NCI-H748 (cell line): ENCODE results near the gene SYNPO2.

Source experiments
- DNase-seq: peaks from one replicate; lab custom pipeline; 2025; ENCODE audit not compliant: unreplicated experiment; lab: John Stamatoyannopoulos, UW

The SYNPO2 gene, protein sequence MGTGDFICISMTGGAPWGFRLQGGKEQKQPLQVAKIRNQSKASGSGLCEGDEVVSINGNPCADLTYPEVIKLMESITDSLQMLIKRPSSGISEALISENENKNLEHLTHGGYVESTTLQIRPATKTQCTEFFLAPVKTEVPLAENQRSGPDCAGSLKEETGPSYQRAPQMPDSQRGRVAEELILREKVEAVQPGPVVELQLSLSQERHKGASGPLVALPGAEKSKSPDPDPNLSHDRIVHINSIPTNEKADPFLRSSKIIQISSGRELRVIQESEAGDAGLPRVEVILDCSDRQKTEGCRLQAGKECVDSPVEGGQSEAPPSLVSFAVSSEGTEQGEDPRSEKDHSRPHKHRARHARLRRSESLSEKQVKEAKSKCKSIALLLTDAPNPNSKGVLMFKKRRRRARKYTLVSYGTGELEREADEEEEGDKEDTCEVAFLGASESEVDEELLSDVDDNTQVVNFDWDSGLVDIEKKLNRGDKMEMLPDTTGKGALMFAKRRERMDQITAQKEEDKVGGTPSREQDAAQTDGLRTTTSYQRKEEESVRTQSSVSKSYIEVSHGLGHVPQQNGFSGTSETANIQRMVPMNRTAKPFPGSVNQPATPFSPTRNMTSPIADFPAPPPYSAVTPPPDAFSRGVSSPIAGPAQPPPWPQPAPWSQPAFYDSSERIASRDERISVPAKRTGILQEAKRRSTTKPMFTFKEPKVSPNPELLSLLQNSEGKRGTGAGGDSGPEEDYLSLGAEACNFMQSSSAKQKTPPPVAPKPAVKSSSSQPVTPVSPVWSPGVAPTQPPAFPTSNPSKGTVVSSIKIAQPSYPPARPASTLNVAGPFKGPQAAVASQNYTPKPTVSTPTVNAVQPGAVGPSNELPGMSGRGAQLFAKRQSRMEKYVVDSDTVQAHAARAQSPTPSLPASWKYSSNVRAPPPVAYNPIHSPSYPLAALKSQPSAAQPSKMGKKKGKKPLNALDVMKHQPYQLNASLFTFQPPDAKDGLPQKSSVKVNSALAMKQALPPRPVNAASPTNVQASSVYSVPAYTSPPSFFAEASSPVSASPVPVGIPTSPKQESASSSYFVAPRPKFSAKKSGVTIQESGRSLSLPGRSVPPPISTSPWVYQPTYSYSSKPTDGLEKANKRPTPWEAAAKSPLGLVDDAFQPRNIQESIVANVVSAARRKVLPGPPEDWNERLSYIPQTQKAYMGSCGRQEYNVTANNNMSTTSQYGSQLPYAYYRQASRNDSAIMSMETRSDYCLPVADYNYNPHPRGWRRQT

DNA sequence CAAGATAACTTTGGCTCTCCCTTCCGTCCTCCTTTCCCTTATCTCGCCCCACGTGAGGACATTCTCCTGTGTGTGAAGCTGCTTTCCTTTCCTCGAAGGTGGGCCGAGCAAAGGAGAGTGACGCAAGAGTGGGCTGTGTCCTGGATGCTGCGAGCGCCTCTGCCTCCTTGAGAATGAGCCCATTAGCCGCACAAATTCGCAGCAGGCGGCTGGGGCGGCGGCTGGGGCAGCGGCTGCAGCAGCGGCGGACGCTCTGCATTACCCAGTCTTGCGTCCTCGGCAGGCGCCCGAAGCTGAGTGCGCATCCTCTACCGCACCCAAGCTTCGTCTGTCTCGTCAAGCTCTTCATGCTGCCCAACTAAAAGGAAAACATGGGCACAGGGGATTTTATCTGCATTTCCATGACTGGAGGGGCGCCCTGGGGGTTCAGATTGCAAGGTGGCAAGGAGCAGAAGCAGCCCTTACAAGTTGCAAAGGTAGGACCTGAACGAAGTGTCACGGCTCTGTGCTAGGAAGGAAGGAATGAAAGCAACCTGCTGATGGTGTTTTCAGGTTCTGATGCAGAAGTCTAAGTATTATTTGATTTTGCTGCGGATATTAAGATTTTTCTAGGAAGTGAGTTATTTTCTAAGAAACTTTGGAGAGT is at the start of gene SYNPO2:
Gene SYNPO2, plus strand, starts transcription at position 189 of the 646 bp plus-strand sequence. Its CDS starts 183 bp downstream, at position 372.
- DNase-seq = peak; percentile 92

DNA sequence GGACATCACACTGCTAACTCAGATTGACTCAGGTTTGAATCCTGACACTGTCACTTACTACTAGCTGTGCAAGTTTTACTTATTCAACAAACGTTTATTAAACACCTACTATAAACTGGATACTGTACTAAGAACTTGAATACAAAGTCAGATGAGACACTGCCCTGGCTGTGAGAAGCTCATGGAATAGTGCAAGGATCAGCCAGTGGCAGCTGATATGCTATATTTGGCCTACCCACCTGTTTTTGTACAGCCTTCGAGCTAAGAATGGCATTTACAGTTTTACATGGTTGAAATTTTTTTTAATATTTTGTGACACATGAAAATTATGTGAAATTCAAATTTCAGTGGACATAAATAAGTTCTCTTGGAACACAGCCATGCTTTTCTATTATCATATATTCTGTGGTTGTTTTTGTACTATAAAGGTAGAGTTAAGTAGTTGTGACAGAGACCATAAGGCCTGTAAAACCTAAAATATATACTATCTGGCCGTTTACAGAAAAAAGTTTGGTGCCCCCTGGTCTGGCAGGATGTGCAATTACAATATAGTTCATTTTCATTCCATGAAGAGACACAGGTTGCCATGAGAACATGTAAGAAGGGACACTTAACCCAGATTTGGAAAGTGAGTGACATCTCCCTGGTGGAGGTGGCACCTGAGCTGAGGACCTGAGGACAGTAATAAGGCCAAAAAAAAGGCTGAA is 49.3 kb upstream of the SYNPO2 start:
- DNase-seq = no peak

DNA sequence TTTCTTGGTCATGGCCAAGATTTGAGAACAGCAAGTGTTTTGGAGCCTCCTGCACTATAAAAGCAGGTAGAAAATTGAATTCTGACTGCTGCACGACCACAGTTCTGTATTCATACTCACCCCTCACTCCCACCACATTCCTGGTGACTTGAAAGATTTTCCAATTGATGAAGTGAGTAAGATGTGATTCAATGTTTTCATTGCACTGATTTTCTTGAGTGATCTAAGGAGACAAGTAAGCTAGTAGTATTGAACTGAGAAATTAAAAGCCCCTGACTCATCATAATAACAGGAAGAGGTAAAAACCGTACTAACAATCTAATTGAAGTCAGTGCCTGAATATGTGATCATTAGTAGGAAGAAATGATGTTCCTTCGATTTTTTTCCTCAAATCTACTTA is 46.6 kb upstream of the SYNPO2 start:
- no peak for DNase-seq

DNA sequence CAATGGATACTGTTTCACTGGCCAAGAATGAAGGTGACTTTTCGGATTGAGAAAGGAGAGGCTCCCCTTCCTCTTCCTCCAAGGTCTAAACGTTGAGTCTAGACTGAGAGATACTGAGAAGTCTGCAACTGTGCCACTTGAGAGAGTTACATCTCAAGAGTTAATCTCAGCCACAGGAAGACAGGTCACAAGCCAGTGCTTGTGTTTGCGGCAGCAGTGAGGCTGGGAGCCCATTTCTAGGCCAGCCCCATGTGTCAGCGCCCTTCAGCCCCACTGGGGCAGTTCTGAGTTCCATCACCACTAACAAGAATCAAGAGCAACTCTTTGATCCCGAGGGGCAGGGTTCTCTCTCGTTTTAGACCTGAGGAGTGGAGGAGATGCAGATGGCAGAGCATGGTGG is 45.4 kb upstream of the SYNPO2 start:
- no peak for DNase-seq

DNA sequence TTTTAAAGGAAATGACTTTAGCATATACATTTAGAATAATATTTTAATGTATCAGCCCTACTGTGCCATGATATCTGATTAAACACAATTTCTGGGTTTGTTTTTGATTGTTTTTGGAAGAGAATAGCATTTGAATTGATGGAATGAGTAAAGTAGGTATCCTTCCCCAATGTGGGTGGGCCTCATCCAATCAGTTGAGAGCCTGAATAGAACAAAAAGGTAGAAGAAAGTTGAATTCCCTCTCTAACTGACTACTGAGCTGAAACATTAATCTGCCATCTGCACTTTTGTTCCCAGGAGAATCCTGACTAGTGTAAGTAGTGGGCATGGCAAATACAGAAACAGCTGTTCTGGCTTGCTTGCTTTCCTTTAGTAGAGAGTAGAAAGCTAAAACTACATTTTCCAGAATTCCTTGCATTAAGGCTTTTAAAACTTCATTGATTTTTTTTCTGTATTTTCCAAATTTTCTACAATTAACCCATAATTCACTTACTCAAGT is 43.1 kb upstream of the SYNPO2 start:
- no peak for DNase-seq

DNA sequence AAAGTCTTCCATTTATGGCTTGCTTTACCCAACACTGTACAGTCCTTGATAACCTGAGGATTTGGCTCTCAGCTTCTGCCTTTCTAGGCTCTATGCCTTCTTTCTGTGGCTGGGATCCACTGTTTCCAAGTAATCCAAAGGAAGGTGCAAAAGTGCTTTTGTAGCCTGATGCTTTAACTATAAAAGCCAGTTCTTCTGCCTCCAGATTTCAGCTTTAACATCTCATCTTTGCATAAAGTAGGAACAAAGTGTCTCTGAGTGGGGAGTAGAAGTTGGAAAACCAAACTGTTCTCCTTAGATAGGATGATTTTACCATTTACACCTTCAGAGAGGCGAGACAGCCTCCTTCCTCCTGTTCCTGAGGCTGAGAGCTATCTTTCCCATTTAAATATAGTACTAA is 41.7 kb upstream of the SYNPO2 start:
- DNase-seq = no peak

DNA sequence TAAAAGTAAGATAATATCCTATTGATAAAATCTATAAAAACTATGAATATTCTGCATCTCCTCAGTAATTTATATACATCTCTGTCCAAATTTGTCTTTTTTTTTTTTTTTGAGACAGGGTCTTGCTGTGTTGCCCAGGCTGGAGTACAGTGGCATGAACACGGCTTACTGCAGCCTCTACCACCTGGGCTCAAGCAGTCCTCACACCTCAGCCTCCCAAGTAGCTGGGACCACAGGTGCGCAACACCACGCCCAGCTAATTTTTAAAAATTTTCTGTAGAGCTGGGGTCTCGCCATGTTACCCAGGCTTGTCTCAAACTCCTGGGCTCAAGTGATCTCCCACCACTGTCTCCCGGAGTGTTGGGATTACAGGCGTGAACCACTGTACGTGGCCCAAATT is 40.4 kb upstream of the SYNPO2 start:
- no peak for DNase-seq

DNA sequence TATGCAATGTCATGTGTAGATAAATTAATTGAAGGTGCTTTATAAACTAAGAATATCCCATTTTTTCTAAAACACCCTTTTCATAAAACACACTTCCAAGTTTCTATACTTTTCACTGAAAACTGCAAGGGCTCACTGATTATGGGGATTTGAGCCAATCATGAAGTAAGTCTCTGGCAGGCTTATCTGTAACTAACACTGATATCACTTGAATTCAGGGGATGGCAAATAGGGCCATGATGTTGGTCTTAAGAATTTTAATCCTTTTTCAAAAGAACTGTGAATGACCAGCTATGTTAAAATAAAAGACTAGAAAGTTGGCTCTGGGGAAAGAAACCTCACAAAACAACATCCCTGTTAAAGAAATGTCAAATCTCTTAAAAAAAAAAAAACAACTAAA is 39.8 kb upstream of the SYNPO2 start:
- no peak for DNase-seq

DNA sequence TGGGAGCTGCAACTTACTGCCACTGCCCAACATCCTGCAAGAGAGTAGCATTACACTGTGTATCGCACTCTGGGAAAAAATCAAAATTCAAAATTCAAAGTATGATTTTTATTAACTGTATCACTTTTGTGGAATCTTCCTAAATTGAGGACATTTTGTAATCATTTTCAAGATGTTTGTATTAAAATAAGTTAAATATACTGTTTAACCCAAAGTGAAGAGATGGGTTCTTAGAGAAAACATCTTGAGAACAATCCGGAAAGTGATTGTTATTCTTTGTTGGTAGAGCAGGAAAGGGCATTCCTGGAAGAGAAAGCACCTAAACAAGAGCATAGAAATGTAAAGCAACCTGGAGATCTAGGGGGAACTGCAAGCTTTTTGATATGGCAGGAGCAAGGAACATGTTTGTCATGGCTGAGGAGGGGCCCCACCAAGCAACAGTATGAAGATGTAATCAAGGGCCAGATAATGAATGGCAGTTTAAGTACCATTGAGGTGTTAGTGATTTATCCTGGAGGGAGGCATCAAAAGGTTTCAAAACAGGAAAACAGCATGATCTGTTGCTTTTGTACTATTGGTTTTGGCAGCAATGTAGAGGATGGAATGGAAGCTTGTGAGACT is 38.7 kb upstream of the SYNPO2 start:
- peak; percentile 29 for DNase-seq

DNA sequence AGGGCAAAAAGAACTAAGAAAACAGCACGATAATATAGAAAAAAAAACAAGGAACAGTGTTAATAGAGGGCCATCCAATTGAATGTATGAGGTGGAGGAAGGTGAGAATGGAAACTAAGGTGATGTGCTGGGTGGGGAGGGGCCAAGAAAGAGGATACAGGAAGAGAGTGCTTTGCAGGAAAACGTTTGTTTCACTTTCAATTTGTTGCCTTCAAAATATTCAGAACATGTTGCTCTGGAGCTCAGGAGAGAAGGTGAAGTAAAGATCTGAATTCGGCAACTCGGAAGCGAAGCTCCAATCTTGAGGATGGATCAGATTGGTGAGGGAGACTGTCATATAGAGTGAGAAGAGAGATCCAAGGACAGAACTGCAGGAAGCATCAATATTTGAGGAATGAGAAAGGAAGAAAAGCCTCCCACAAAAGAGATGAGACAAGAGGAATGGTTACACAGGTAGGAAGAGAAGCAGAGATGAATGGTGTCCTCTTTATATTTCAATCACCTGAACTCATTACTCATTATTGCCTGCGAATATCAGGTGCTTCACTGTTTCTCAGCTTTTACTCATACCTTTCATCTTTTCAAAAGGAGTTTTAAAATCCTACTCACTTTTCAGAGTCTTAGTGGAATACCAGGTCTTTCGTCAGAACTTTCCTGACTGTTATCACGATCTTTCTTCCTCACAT is 38.0 kb upstream of the SYNPO2 start:
- peak; percentile 37 for DNase-seq

DNA sequence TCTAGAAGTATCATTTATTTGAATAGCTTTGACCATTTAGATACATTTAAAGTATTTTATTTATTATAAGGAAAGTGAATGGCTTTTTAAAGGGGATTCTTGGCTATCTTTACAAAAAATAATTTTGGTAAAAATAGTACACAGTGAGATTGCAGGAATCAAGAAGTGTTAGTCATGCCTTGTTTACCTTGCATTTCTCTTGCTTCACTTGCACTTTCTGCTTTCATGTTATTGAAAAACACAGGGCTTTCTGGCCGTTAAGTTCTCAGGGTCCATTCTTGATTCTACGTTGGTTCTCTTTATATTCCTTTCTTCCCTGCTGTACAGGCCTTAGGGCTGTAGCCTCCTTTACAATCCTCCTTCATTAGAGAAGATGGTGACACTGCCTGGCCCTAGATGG is 30.9 kb upstream of the SYNPO2 start:
- DNase-seq = no peak

DNA sequence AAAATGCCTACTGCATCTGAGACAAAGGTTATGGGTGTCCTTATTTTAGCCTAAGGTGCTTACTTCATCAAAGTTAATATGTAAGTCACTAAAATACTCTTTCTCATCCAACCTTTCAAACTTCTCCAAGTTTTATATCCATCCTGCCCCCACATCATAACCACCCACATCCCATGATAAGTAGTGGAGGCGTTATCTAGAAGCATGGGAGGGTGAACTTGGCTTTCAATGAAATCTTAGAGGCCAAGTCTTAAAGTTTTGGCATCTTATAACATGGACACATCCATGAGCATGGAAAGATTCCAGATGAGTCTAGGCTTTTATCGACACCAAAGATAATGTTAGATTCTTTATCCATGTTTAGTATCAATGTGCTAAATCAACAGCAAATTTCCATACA is 29.9 kb upstream of the SYNPO2 start:
- DNase-seq = no peak

DNA sequence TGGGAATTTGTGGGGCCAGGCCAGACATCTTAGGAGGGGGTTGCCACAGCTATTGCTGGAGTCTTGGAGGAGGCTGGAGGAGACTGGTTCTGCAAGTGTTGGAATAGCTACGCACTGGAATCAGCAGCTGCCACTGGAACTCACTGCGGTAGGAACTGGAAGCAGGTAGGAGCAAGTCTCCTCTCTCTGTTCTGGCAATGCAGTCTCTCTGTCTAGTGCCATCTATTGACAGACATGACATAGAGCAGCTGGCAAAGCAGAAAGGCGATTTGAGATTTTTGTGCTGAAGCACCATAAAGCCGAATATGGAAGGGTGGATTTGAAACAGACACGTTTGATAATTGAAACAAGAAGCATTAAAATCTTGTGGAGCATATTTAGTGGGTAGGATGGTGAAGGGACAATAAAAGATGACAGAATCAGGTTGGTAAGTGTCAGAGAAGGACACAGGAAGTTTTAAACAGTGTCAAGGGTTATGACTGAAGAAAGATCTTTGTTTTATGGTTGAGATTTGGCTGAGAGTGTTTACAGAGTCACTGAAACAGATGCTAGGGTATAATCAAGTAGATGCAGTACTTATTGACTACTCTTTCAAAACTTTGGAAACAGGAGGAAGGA is 23.5 kb upstream of the SYNPO2 start:
- peak; percentile 82 for DNase-seq

DNA sequence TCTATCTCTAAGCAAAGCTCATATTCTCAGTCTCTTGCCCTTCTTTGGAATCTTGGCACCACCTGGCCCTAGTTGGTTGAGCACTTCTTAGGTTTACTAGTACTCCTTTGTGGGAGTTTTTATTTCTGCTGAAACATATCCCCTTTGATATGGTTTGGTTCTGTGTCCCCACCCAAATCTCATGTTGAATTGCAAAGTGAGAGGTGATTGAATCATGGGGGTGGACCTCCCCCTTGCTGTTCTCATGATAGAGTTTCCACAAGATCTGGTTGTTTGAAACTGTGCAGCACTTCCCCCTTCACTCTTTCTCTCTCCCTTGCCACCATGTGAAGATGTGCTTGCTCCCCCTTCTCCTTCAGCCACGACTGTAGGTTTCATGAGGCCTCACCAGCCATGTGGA is 22.2 kb upstream of the SYNPO2 start:
- no peak for DNase-seq

DNA sequence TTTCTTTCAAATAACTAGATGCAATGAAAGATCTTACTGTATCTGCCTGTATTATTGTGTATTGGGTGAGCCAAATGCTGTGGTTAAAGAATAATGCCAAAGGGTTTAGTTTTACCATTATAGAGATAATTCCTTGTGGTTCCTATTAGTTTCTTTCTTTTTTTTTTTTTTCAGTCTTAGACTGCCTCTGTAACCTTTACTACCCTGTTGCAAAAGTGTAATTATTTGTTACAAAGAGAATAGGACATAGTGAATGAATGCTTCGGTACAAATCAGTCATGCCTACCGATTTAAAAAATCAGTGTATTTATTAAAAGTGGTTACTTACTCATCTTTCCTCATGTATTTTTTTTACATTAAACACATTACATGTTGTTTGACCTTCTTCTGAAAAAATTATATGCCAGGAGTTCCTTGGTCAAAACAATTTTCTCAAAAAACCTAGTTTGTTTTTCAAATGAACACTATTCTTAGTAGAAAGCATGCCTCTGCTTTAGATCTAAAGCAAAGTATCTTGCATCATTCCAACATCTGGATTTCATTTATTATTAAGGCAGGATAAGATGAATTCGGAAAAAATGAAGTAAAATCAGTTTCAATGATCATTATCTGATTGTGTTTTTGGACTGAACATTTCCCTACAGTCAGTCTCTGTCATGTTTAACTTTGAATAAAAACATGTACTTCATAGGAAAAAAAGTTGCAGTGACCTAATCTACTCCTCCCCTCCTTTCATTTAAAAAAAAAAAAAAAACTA is 21.2 kb upstream of the SYNPO2 start:
- no peak for DNase-seq

DNA sequence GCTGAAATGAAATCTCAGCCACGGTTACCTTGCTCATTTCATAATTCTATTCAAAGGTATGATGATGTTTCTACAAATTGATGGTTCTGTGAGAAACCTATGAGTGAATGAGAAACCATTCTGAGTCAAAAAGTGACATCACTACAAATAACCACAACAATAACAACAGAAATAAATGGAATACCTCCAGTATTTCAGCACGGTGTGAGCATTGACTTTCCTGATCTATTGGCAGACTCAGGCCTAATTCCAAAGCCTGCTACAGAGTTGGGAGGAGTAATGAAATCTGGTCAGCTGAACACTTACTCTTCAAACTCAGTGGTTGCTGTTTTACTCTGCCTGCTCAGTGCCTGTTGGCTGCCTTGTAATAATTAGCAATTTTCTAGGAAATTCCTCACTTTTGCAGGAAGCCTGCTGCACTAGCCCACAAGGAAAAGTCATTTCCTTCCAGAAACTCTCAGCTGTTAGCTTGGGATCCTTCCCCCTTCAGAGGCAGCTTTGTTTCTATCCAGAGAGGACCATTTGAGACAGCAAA is 18.8 kb upstream of the SYNPO2 start:
- no peak for DNase-seq

DNA sequence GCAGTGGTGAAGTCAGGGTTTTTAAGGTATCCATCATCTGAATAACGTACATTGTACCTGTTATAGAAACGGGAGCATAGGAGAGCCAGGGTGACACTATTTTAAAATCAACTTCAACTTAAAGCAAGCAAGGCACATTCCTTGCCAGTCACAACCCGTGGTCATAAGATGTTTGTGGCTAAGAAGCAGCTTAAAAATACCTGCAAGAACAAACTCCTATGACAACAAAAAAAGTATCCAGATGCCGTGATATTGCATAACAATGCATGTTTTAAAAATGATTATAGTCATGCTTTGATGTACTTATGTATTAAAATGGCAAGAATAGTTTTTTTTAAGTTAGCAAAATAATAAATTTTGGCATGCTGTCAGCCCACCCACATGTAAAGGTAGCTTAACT is 16.5 kb upstream of the SYNPO2 start:
- DNase-seq = no peak

DNA sequence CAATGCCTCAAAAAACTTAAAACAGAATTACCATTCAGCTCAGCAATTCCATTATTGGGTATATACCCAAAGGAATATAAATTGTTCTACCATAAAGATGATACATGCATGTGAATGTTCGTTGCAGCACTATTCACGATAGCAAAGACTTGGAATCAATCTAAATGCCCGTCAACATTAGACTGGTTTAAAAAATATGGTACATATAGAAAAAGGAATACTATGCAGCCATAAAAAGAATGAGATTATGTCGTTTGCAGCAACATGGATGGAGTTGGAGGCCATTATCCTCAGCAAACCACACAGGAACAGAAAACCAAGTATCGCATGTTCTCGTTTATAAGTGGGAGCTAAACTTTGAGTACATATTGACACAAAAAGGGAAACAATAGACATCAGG is 10.9 kb upstream of the SYNPO2 start:
- DNase-seq = no peak
